ENCODE data around the gene CDKAL1.

CDKAL1 gene

GRCh38 chr6:21257125-21257524, 722.9 kb downstream of the CDKAL1 start:
- no peak overlapping the region for H3K27ac Mint-ChIP-seq
- H3K4me3 Mint-ChIP-seq: no peak overlapping the region
- no peaks in the 10 kb centered on the region for H3K36me3 Mint-ChIP-seq (ENCODE audit: low read depth)
- intact Hi-C loops (cut with micrococcal nuclease): no loop called here
- H3K9me3 Mint-ChIP-seq: no peaks in the 10 kb centered on the region
- H3K4me1 Mint-ChIP-seq (ENCODE audit: low read depth): no peaks in the 10 kb centered on the region
- H3K27me3 Mint-ChIP-seq: no peaks in the 10 kb centered on the region

GRCh38 chr6:21258665-21259064, 724.4 kb downstream of the CDKAL1 start:
- intact Hi-C loops (cut with micrococcal nuclease): no loop called here
- no peak overlapping the region for H3K4me3 Mint-ChIP-seq
- no peaks in the 10 kb centered on the region for H3K9me3 Mint-ChIP-seq
- no peak overlapping the region for H3K27ac Mint-ChIP-seq
- no peaks in the 10 kb centered on the region for H3K4me1 Mint-ChIP-seq (ENCODE audit: low read depth)
- no peaks in the 10 kb centered on the region for H3K36me3 Mint-ChIP-seq (ENCODE audit: low read depth)
- H3K27me3 Mint-ChIP-seq: no peaks in the 10 kb centered on the region

- intact Hi-C loops (cut with micrococcal nuclease): no loop called here
- Mint-ChIP-seq H3K4me1 (ENCODE audit: low read depth) (no peaks in the 10 kb centered on the region), H3K9me3 (no peaks in the 10 kb centered on the region), H3K4me3 (no peak overlapping the region), H3K27ac (no peak overlapping the region), H3K27me3 (no peaks in the 10 kb centered on the region), H3K36me3 (ENCODE audit: low read depth) (no peaks in the 10 kb centered on the region)
Observed at GRCh38 chr6:21259660-21260059, 725.4 kb downstream of the CDKAL1 start.

GRCh38 chr6:21262504-21262903, 728.2 kb downstream of the CDKAL1 start:
- Mint-ChIP-seq H3K4me3 (no peak overlapping the region), H3K36me3 (ENCODE audit: low read depth) (no peaks in the 10 kb centered on the region), H3K27ac (no peak overlapping the region), H3K9me3 (no peaks in the 10 kb centered on the region), H3K27me3 (no peaks in the 10 kb centered on the region), H3K4me1 (ENCODE audit: low read depth) (no peaks in the 10 kb centered on the region)
- intact Hi-C loops (cut with micrococcal nuclease): no loop called here

GRCh38 chr6:21263531-21264287, 729.5 kb downstream of the CDKAL1 start:
- intact Hi-C loops (cut with micrococcal nuclease): no loop called here
- Mint-ChIP-seq H3K27ac (no peak overlapping the region), H3K9me3 (peaks cover under 1% of the 10 kb centered on the region), H3K4me3 (no peak overlapping the region), H3K4me1 (ENCODE audit: low read depth) (no peaks in the 10 kb centered on the region), H3K27me3 (no peaks in the 10 kb centered on the region), H3K36me3 (ENCODE audit: low read depth) (no peaks in the 10 kb centered on the region)

GRCh38 chr6:21264288-21265033, 730.2 kb downstream of the CDKAL1 start:
- Mint-ChIP-seq H3K4me3 (no peak overlapping the region), H3K9me3 (peaks cover 6% of the 10 kb centered on the region), H3K36me3 (ENCODE audit: low read depth) (no peaks in the 10 kb centered on the region), H3K27ac (no peak overlapping the region), H3K27me3 (no peaks in the 10 kb centered on the region), H3K4me1 (ENCODE audit: low read depth) (no peaks in the 10 kb centered on the region)
- intact Hi-C loops (cut with micrococcal nuclease): no loop called here

GRCh38 chr6:21265034-21265729, 730.9 kb downstream of the CDKAL1 start:
- H3K27ac Mint-ChIP-seq: no peak overlapping the region

GRCh38 chr6:21265730-21266044, 731.4 kb downstream of the CDKAL1 start:
- Mint-ChIP-seq H3K4me1 (ENCODE audit: low read depth) (no peaks in the 10 kb centered on the region), H3K4me3 (no peak overlapping the region), H3K9me3 (peaks cover 6% of the 10 kb centered on the region), H3K36me3 (ENCODE audit: low read depth) (no peaks in the 10 kb centered on the region), H3K27ac (no peak overlapping the region), H3K27me3 (no peaks in the 10 kb centered on the region)
- intact Hi-C loops (cut with micrococcal nuclease): no loop called here

More at GRCh38 chr6:21265034-21265729, 730.9 kb downstream of the CDKAL1 start:
- H3K9me3 Mint-ChIP-seq: peaks cover 6% of the 10 kb centered on the region
- intact Hi-C loops (cut with micrococcal nuclease): no loop called here
- H3K4me1 Mint-ChIP-seq (ENCODE audit: low read depth): no peaks in the 10 kb centered on the region
- H3K27me3 Mint-ChIP-seq: no peaks in the 10 kb centered on the region
- no peaks in the 10 kb centered on the region for H3K36me3 Mint-ChIP-seq (ENCODE audit: low read depth)
- H3K4me3 Mint-ChIP-seq: no peak overlapping the region

GRCh38 chr6:21270636-21271201, 736.5 kb downstream of the CDKAL1 start:
- Mint-ChIP-seq H3K36me3 (ENCODE audit: low read depth) (no peaks in the 10 kb centered on the region), H3K4me1 (ENCODE audit: low read depth) (no peaks in the 10 kb centered on the region), H3K27ac (no peak overlapping the region), H3K27me3 (no peaks in the 10 kb centered on the region), H3K9me3 (peaks cover 17% of the 10 kb centered on the region), H3K4me3 (no peak overlapping the region)
- intact Hi-C loops (cut with micrococcal nuclease): no loop called here

GRCh38 chr6:21271428-21272155, 737.3 kb downstream of the CDKAL1 start:
- Mint-ChIP-seq H3K27me3 (no peaks in the 10 kb centered on the region), H3K9me3 (peaks cover 17% of the 10 kb centered on the region), H3K36me3 (ENCODE audit: low read depth) (no peaks in the 10 kb centered on the region), H3K27ac (no peak overlapping the region), H3K4me1 (ENCODE audit: low read depth) (no peaks in the 10 kb centered on the region), H3K4me3 (no peak overlapping the region)
- intact Hi-C loops (cut with micrococcal nuclease): no loop called here

- Mint-ChIP-seq H3K27ac (no peak overlapping the region), H3K4me1 (ENCODE audit: low read depth) (no peaks in the 10 kb centered on the region), H3K4me3 (no peak overlapping the region), H3K36me3 (ENCODE audit: low read depth) (no peaks in the 10 kb centered on the region), H3K9me3 (peaks cover 17% of the 10 kb centered on the region), H3K27me3 (no peaks in the 10 kb centered on the region)
- intact Hi-C loops (cut with micrococcal nuclease): no loop called here
Observed at GRCh38 chr6:21273451-21273850, 739.2 kb downstream of the CDKAL1 start.

- Mint-ChIP-seq H3K9me3 (peaks cover 10% of the 10 kb centered on the region), H3K36me3 (ENCODE audit: low read depth) (no peaks in the 10 kb centered on the region), H3K27ac (no peak overlapping the region), H3K4me1 (ENCODE audit: low read depth) (no peaks in the 10 kb centered on the region), H3K4me3 (no peak overlapping the region), H3K27me3 (no peaks in the 10 kb centered on the region)
- intact Hi-C loops (cut with micrococcal nuclease): no loop called here
Observed at GRCh38 chr6:21274851-21275250, 740.6 kb downstream of the CDKAL1 start.

- no peaks in the 10 kb centered on the region for H3K27me3 Mint-ChIP-seq
- H3K4me3 Mint-ChIP-seq: no peak overlapping the region
- no peak overlapping the region for H3K27ac Mint-ChIP-seq
- no peaks in the 10 kb centered on the region for H3K36me3 Mint-ChIP-seq (ENCODE audit: low read depth)
- H3K9me3 Mint-ChIP-seq: peaks cover 4% of the 10 kb centered on the region
- intact Hi-C loops (cut with micrococcal nuclease): no loop called here
- no peaks in the 10 kb centered on the region for H3K4me1 Mint-ChIP-seq (ENCODE audit: low read depth)
Observed at GRCh38 chr6:21277601-21278374, 743.5 kb downstream of the CDKAL1 start.

Data from dendritic cell treated with granulocyte-macrophage colony-stimulating factor and Interleukin-4, amounts not matched to agents 40 ng/mL and 50 ng/mL, for 4 days (primary cell).